ENCODE measurements around the gene UPK3A. TPM values are rescaled to one million over a fixed set of nuclear protein-coding genes. Genes with fewer than 3 reads are reported as not detected.
"Not testable (repeated sequence)": the region's sequence is repeated elsewhere in the genome, so short reads cannot be mapped to it uniquely, and the experiment has no call there.

Gene UPK3A
- total and polyA plus RNA-seq, 2 experiments from 2014 or later, result 0.21 TPM; not detected in 1

DNA sequence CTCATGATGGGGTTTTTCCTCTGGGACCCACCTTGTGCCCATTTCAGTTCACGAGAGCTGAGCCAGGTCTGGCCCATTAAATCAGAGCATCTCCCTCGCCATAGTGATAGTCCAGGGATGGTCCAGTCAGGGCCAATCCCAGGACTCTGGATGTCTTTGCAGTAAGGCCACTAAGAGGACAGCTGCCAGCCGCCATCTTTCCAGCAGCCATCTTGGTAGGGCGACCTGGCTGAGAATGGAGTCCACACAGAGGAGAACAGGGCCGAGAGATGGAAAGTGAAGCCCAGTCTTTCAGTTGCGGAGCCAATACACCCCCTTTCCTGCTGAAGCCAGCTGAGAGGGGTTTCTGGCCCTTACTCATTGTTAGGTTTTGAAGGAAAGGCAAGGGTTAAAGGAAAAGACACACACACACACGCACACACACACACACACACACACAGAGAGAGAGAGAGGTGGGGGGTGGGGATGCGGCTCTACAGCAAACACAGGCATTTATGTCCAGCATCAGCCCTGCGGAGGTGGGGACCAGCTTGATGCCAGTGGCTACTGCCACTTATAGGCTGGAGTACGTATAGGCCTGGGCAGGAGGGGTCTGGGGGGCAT lies 31.6 kb upstream of the UPK3A start:
- no peaks in the 10 kb centered on the region for H3K9me3 ChIP-seq (ENCODE audit: low read depth)
- no peaks in the 10 kb centered on the region for H3K27me3 ChIP-seq
- no peak overlapping the region for H3K27ac ChIP-seq
- TF ChIP-seq CTCF (IDR thresholded peaks at IDR 0.05; ENCODE audit: low read depth, low read length), result no peak
- no peaks in the 10 kb centered on the region for H3K36me3 ChIP-seq
- H3K4me1 ChIP-seq (ENCODE audit: low read depth), result no peaks in the 10 kb centered on the region
- H3K4me3 ChIP-seq, result no peak overlapping the region
- DNase-seq (ENCODE audit: low read depth in 1 of 2, low spot score in 1 of 2), result no peak

DNA sequence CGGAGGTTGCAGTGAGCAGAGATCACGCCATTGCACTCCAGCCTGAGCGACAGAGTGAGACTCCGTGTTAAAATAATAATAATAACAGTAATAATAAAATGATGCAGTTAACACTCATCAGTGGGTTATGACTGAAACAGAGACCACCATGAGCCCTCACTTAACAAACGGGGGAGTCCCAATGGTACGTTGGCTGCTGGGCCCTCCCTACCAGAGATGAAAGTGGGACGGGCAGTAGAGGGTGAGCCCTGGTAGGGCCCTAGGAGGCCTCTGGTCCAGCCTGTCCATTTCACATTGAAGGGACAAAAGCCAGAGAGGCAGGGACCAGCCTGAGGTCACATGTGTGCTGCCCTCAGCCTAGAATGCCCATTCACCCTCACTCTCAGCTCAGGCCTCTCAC lies 30.4 kb upstream of the UPK3A start:
- H3K9me3 ChIP-seq (ENCODE audit: low read depth), result no peaks in the 10 kb centered on the region
- no peak overlapping the region for H3K4me3 ChIP-seq
- DNase-seq (ENCODE audit: low read depth in 1 of 2, low spot score in 1 of 2), result no peak
- no peak overlapping the region for H3K27ac ChIP-seq
- H3K36me3 ChIP-seq, result no peaks in the 10 kb centered on the region
- no peaks in the 10 kb centered on the region for H3K4me1 ChIP-seq (ENCODE audit: low read depth)
- TF ChIP-seq CTCF (IDR thresholded peaks at IDR 0.05; ENCODE audit: low read depth, low read length), result no peak
- H3K27me3 ChIP-seq, result no peaks in the 10 kb centered on the region

- Histone ChIP-seq H3K27ac (no peak overlapping the region), H3K36me3 (no peaks in the 10 kb centered on the region)
Observed at GRCh38 chr22:45254789-45255278, 29.9 kb upstream of the UPK3A start.

DNA sequence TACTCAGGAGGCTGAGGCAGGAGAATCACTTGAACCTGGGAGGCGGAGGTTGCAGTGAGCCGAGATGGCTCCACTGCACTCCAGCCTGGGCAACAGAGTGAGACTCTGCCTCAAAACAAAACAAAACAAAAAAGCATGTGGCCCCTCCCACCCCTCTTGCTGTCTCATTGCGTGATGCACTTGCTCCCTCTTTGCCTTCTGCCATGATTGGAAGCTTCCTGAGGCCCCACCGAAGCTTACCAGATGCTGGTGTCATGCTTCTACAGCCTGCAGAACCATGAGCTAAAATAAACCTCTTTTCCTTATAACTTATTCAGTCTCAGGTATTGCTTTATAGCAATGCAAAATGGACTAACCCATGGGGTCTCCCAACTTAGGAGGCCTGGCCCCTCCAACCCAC lies 26.8 kb upstream of the UPK3A start:
- not testable (repeated sequence) for H3K36me3 ChIP-seq; H3K27me3 ChIP-seq; H3K4me3 ChIP-seq; DNase-seq (ENCODE audit: low read depth in 1 of 2, low spot score in 1 of 2); H3K27ac ChIP-seq; H3K9me3 ChIP-seq (ENCODE audit: low read depth); H3K4me1 ChIP-seq (ENCODE audit: low read depth)

More at GRCh38 chr22:45254789-45255278, 29.9 kb upstream of the UPK3A start:
- no peaks in the 10 kb centered on the region for H3K4me1 ChIP-seq (ENCODE audit: low read depth)
- no peak for DNase-seq (ENCODE audit: low read depth in 1 of 2, low spot score in 1 of 2)
- no peak overlapping the region for H3K4me3 ChIP-seq
- no peaks in the 10 kb centered on the region for H3K9me3 ChIP-seq (ENCODE audit: low read depth)
- TF ChIP-seq CTCF (IDR thresholded peaks at IDR 0.05; ENCODE audit: low read depth, low read length), result no peak
- no peaks in the 10 kb centered on the region for H3K27me3 ChIP-seq

- DNase-seq (ENCODE audit: low read depth in 1 of 2, low spot score in 1 of 2), result no peak
- Histone ChIP-seq H3K27me3 (no peaks in the 10 kb centered on the region), H3K4me1 (ENCODE audit: low read depth) (no peaks in the 10 kb centered on the region), H3K27ac (no peak overlapping the region), H3K36me3 (no peaks in the 10 kb centered on the region), H3K9me3 (ENCODE audit: low read depth) (no peaks in the 10 kb centered on the region), H3K4me3 (no peak overlapping the region)
- TF ChIP-seq CTCF (IDR thresholded peaks at IDR 0.05; ENCODE audit: low read depth, low read length), result no peak
Observed at GRCh38 chr22:45259754-45260394, 24.9 kb upstream of the UPK3A start.

DNA sequence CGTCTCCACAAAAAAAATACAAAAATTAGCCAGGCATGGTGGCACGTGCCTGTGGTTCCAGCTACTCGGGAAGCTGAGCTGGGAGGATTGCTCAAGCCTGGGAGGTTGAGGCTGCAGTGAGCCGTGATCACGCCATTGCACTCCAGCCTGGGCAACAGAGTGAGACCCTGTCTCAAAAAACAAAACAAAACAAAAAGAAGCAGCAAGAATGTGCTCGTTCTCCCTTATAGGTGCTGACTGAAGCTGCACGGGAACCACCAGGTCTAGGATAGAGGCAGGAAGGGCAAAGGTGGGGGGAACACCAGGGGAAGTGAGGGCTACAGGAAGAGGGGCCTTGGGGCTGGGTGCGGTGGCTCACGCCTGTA lies 24.4 kb upstream of the UPK3A start:
- not testable (repeated sequence) for H3K36me3 ChIP-seq; H3K4me1 ChIP-seq (ENCODE audit: low read depth); H3K4me3 ChIP-seq; H3K27ac ChIP-seq; H3K9me3 ChIP-seq (ENCODE audit: low read depth); DNase-seq (ENCODE audit: low read depth in 1 of 2, low spot score in 1 of 2); H3K27me3 ChIP-seq

Data from cardiac muscle cell (in vitro differentiated cells and primary cell).